A549 treated with CpdA at 1 μM for 4 hours (cell line): ENCODE data around the gene RND3. TPM values are rescaled to one million over a fixed set of nuclear protein-coding genes. Genes with fewer than 3 reads are reported as not detected.

Experiments
- total RNA-seq: library from RNA; stranded (reverse); fragments of 200-300 nt; extraction: Qiagen RNA extraction; gene quantifications from 5 replicates; pipeline ENCODE4 v1.2.3, GENCODE V29; 2022; ENCODE audit warnings: low read depth

RND3 gene, protein sequence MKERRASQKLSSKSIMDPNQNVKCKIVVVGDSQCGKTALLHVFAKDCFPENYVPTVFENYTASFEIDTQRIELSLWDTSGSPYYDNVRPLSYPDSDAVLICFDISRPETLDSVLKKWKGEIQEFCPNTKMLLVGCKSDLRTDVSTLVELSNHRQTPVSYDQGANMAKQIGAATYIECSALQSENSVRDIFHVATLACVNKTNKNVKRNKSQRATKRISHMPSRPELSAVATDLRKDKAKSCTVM
- total RNA-seq: 55.5 to 72.2 TPM (median 58.5 TPM) in 5 replicates

DNA sequence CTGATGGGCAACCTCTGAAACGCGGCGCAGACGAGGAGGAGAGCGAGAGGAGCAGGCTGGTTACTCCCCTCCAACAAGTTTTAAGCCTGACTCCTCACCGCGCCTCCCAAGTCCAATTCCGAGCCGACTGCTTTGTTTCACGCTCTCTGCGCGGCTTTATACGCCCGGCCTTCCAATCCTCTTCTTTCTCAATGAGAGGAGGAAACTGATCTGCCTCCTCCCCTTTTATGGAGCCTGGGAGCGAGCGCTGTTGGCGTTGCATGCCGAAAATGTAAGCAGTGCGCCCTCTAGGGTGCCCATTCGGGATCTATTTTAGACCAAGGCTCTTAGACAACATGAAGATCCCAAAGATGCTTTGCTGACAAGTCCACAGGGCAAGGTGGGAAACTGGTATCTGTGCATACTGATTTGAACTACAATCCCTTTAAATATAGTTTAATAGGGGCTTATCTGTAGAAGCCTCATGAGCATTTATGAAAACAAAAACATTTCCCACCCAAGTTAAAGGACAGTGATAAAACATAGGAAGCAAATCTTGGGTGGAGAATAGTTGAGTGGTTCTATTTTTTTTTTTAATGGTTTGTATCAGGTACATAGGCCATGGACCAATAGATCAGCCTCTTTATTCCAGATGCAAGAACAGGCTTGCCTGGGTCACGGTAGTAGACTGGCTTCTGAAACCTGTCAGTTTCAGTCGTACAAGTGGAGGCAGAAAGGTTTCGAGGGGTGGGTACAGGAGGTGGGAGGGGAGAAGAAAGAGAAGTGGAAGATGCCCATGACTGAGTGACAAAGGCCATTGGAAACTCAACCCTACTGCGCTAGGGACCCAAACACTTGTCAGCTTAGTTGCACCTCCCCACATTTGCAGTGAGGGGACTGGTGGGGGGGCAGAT lies at the start of gene RND3:
Gene RND3, minus strand, starts transcription at position 131 of the 893 bp plus-strand sequence. CDS start 250 bp downstream, outside the sequence.

